Ovary (tissue), 3 donors: ENCODE measurements around the gene DCN.

Experiments used
- CTCF ChIP-seq, 3 donors: fragments of 450-650 bp in 2 of 3; fragments of 200-600 bp in 1 of 3; IDR thresholded peaks; one replicate each; pipeline versions ENCODE4 v1.5.1 to v1.8.0; 2016 to 2022; ENCODE audit warnings: antibody characterized with exemption in 3 of 3, mild to moderate bottlenecking in 1 of 3
- EP300 ChIP-seq: sonication (generic); formaldehyde crosslinking; IDR thresholded peaks from one replicate; pipeline ENCODE4 v1.6.1; 2017; ENCODE audit warnings: antibody characterized with exemption
- donor health status: DM: no; HTN: no; CAD: no.

GRCh38 chr12:91155990-91156389 lies 26.6 kb downstream of the DCN start:
- TF ChIP-seq CTCF (IDR thresholded peaks at IDR 0.05) (no peak), EP300 (no peak)
